ENCODE results near the gene SMG6. TPM values are rescaled to one million over a fixed set of nuclear protein-coding genes. Genes with fewer than 3 reads are reported as not detected.
"Not testable (repeated sequence)": the region's sequence is repeated elsewhere in the genome, so short reads cannot be mapped to it uniquely, and the experiment has no call there.

SMG6 gene
- total RNA-seq, 2 donors from 2014 or later = 18.3 to 23.6 TPM

DNA sequence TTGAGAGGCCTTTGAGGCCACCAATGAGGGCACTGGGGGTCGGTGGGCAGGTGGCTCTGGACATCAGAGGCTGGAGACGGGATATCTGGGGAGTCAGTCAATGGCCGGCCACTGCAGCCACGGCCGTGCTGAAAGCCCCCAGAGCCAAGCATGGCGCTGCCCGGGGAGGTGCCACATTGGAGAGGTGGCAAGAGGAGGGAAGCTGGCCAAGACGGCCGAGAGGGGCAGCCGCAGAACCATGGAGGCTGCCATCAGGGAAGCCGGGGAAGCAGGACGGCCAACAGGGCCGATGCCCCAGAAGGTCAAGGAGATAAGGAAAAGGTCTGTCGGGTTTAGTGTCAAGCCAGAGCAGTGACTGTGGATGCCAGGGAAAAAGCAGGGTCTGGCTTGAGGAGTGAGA lies 288.3 kb downstream of the SMG6 start:
- no peaks in the 10 kb centered on the region for H3K27me3 ChIP-seq
- no peak overlapping the region for H3K27ac ChIP-seq
- no peak overlapping the region for H3K4me3 ChIP-seq
- H3K9me3 ChIP-seq = no peaks in the 10 kb centered on the region
- no peaks in the 10 kb centered on the region for H3K36me3 ChIP-seq
- no peak for DNase-seq
- intact Hi-C loops (cut with DNase I) = no loop called here
- TF ChIP-seq, protein P1, sequence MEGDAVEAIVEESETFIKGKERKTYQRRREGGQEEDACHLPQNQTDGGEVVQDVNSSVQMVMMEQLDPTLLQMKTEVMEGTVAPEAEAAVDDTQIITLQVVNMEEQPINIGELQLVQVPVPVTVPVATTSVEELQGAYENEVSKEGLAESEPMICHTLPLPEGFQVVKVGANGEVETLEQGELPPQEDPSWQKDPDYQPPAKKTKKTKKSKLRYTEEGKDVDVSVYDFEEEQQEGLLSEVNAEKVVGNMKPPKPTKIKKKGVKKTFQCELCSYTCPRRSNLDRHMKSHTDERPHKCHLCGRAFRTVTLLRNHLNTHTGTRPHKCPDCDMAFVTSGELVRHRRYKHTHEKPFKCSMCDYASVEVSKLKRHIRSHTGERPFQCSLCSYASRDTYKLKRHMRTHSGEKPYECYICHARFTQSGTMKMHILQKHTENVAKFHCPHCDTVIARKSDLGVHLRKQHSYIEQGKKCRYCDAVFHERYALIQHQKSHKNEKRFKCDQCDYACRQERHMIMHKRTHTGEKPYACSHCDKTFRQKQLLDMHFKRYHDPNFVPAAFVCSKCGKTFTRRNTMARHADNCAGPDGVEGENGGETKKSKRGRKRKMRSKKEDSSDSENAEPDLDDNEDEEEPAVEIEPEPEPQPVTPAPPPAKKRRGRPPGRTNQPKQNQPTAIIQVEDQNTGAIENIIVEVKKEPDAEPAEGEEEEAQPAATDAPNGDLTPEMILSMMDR (IDR thresholded peaks at IDR 0.05) = no peak
- H3K4me1 ChIP-seq = no peaks in the 10 kb centered on the region
- no peak overlapping the region for H3K9ac ChIP-seq (ENCODE audit: low read depth in 2 of 2, low read length in 2 of 2)

DNA sequence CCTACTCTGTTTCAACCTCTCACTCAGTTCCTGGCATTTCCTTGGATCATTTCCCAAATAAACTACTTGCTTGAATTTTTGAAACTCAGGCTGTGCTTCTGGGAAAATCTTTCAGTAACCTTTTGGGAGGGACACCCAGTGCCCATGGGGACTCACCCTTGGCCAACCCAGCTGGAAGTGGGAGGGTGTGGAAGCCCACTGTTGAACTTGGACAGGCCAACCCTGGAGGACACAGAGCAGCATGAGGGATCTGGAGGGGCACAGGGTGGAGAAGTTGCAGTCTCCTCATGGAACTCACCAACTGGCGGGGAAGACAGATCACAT lies 289.6 kb downstream of the SMG6 start:
- H3K27me3 ChIP-seq = no peaks in the 10 kb centered on the region
- H3K4me3 ChIP-seq = no peak overlapping the region
- H3K36me3 ChIP-seq = no peaks in the 10 kb centered on the region
- no peak overlapping the region for H3K9ac ChIP-seq (ENCODE audit: low read depth in 2 of 2, low read length in 2 of 2)
- intact Hi-C loops (cut with DNase I) = no loop called here
- no peaks in the 10 kb centered on the region for H3K9me3 ChIP-seq
- no peak for DNase-seq
- H3K27ac ChIP-seq = no peak overlapping the region
- TF ChIP-seq, protein P1 (IDR thresholded peaks at IDR 0.05) = no peak
- H3K4me1 ChIP-seq = no peaks in the 10 kb centered on the region

DNA sequence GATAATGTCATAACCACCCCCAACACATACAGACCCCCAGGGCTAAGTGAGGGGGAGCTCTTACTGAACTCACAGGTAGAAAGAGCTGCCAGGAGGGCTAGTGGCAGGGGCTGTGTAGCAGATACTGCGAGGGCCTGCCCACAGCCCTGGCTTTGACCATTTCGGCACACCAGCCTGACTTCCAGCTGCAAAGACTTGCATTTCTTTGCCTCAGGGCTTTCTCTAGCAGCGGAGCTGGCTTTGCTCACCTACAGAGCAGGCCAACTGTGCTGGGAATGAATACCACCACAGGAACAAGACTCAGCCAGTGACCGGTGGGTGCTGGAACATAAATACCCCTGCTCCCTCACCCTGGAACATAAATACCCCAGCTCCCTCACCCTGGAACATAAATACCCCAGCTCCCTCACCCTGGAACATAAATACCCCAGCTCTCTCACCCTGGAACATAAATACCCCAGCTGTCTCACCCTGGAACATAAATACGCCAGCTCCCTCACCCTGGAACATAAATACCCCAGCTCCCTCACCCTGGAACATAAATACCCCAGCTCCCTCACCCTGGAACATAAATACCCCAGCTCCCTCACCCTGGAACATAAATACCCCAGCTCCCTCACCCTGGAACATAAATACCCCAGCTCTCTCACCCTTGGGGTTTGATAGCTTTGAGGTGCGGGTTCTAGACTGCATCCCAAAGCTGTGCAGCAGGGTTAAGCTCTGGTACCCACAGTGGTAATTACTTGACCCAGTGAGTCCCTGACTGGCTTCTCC lies 290.2 kb downstream of the SMG6 start:
- H3K27me3 ChIP-seq; H3K4me1 ChIP-seq; H3K36me3 ChIP-seq; H3K9ac ChIP-seq (ENCODE audit: low read depth in 2 of 2, low read length in 2 of 2); H3K9me3 ChIP-seq; intact Hi-C loops (cut with DNase I); DNase-seq; H3K27ac ChIP-seq; H3K4me3 ChIP-seq: not testable (repeated sequence)

DNA sequence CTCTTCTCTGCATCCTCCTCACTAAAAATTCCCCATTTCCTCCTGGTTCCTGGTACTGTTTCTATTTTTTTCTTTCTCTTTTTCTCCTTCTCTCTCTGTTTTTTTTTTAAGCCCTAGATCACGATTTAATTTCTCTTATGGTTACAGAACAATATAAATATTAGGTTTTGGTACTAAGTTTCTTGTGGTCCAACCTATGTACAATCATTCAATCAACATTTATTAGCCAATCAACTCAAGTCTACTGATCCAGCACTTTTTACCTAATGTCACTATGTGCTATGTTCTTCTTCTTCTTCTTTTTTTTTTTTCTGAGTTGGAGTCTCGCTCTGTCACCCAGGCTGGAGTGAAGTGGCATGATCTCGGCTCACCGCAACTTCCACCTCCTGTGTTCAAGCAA lies 291.1 kb downstream of the SMG6 start:
- Histone ChIP-seq H3K9ac (ENCODE audit: low read depth in 2 of 2, low read length in 2 of 2) (no peak overlapping the region), H3K27me3 (no peaks in the 10 kb centered on the region), H3K27ac (no peak overlapping the region), H3K4me3 (no peak overlapping the region), H3K9me3 (no peaks in the 10 kb centered on the region), H3K36me3 (no peaks in the 10 kb centered on the region), H3K4me1 (no peaks in the 10 kb centered on the region)
- TF ChIP-seq, protein P1 (IDR thresholded peaks at IDR 0.05) = no peak
- intact Hi-C loops (cut with DNase I) = no loop called here
- DNase-seq = no peak

DNA sequence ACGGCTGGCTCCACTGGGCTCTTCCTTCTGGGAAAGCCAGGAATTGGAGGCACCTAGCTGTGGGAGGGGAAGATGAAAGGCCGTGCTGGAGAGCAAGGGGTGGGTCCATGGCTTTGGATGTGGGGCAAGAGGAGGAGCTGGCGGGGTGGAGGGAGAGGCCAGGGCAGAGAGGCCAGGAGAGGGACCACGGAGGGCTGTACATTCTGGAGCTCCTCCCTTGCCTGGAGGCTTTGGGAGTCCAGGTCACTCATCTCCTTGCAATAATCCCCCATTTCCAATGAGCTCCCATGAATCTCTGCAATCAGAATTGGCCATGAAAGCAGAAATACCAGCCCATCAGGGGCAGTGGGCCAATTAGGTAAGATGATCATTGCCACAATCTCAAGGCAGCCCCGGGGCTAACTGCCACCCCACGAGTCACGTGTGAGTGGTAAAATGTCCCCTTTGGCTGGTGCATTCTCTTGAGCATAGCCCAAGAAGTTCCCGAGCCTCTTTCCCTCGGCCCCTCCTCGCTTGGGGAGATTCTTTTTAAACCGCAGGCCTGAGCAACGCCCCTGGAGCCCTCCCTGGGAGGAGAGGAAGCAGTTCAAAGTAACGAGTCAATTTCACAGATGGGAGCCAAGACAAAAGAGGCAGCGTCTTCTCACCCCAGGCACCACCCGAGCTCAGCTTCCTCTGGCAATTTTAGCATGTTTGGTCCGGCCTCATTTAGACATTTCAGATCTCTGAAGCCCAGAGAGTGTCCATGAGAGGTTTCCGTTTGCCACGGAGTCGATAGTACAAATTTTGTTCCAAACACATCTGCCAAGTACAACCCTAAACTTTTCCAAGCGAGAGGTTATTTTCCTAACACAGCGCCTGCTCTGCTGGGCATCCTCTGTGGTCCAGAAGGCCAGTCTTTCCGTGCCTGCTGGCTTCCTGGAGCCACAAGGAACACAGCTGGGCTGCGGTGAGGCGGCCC lies 291.9 kb downstream of the SMG6 start:
- Histone ChIP-seq H3K4me3 (no peak overlapping the region), H3K27ac (no peak overlapping the region), H3K4me1 (no peaks in the 10 kb centered on the region), H3K9ac (ENCODE audit: low read depth in 2 of 2, low read length in 2 of 2) (peak overlapping the region in 1 of 2 donors; percentile 43), H3K36me3 (no peaks in the 10 kb centered on the region), H3K27me3 (no peaks in the 10 kb centered on the region), H3K9me3 (no peaks in the 10 kb centered on the region)
- DNase-seq = no peak
- intact Hi-C loops (cut with DNase I) = no loop called here
- TF ChIP-seq, protein P1 (IDR thresholded peaks at IDR 0.05) = no peak

Small RNAs within 50 kb of the gene (microRNA-seq; reads per million reads assigned to microRNA genes)
- gene MIR132 (1,885 reads per million, percentile 84 among the genes with 10 or more reads in this experiment), gene MIR212 (37.5 reads per million, percentile 39 among the genes with 10 or more reads in this experiment)

Other genes with a start within 250 kb of the SMG6 start
- gene HIC1, start 248.7 kb downstream of the SMG6 start, total RNA-seq = 10 to 100 TPM in 1 of 2 donors, 1 to 10 TPM in 1; 7.0 to 11.2 TPM
- gene SRR, start 165 bp upstream of the SMG6 start, total RNA-seq = 10 to 100 TPM in 1 of 2 donors, 1 to 10 TPM in 1; 9.0 to 11.0 TPM
- 10 to 100 TPM; 13.7 to 28.5 TPM for gene TSR1, start 32.7 kb upstream of the SMG6 start, total RNA-seq
- 10 to 100 TPM; 26.7 to 27.6 TPM for gene SGSM2, start 33.7 kb upstream of the SMG6 start, total RNA-seq
- 10 to 100 TPM; 20.7 to 29.3 TPM for gene MNT, start 97.3 kb upstream of the SMG6 start, total RNA-seq
- gene METTL16, start 208.1 kb upstream of the SMG6 start, total RNA-seq = 10 to 100 TPM; 16.3 to 23.1 TPM